Measurements from ENCODE around the gene CEP72.

- TF ChIP-seq CTCF (IDR thresholded peaks at IDR 0.05; ENCODE audit: borderline replicate concordance, extremely low read depth, low read length, poor library complexity, severe bottlenecking), result no peak
- TF ChIP-seq EZH2 (IDR thresholded peaks at IDR 0.05; ENCODE audit: borderline replicate concordance, low read depth, low read length, severe bottlenecking), result no peak
Observed at GRCh38 chr5:652773-653350, 40.7 kb downstream of the CEP72 start.
